HFFc6 (cell line): ENCODE measurements around the gene CNIH1. TPM values are rescaled to one million over a fixed set of nuclear protein-coding genes. Genes with fewer than 3 reads are reported as not detected.
"Not testable (repeated sequence)": the region's sequence is repeated elsewhere in the genome, so short reads cannot be mapped to it uniquely, and the experiment has no call there.

ENCODE experiments used
- DNase-seq: peaks from one replicate; pipeline ENCODE4 v3.0.0-alpha.2; 2018
- H3K27ac Mint-ChIP-seq: 2 replicates; pipeline ENCODE4 v1.8.0; 2020; ENCODE audit warnings: mild to moderate bottlenecking, mixed read lengths
- H3K27me3 Mint-ChIP-seq: 2 replicates; pipeline ENCODE4 v1.8.0; 2021; ENCODE audit warnings: mild to moderate bottlenecking, moderate library complexity, mixed read lengths; ENCODE audit not compliant: insufficient read depth
- H3K36me3 Mint-ChIP-seq: 2 replicates; pipeline ENCODE4 v1.8.0; 2021; ENCODE audit warnings: low read depth, mixed read lengths
- H3K4me1 Mint-ChIP-seq: 2 replicates; pipeline ENCODE4 v1.8.0; 2020; ENCODE audit warnings: low read depth, mixed read lengths
- H3K4me3 Mint-ChIP-seq: 2 replicates; pipeline ENCODE4 v1.8.0; 2020; ENCODE audit warnings: mild to moderate bottlenecking, moderate library complexity, mixed read lengths
- H3K9me3 Mint-ChIP-seq: 2 replicates; pipeline ENCODE4 v1.8.0; 2020; ENCODE audit warnings: mild to moderate bottlenecking, mixed read lengths
- total RNA-seq, 6 experiments: library from RNA; stranded (reverse); fragmentation: NEBNext Ultra II Directional; extraction: Animal tissue kit (Norgen Biotek cat#: 25700); gene quantifications; 2 replicates in 1 of 6; 3 replicates in 5 of 6; pipeline ENCODE4 v1.2.3, GENCODE V29; 2021
- TF ChIP-seq, protein P1 (sequence below): fragments of 200-600 bp; sonication (generic); IDR thresholded peaks from 2 replicates; pipeline ENCODE4 v1.5.0; 2021; ENCODE audit warnings: antibody characterized with exemption, mild to moderate bottlenecking

Gene CNIH1
- total RNA-seq, 6 experiments from 2014 or later, result 158 to 212 (median 194) TPM

DNA sequence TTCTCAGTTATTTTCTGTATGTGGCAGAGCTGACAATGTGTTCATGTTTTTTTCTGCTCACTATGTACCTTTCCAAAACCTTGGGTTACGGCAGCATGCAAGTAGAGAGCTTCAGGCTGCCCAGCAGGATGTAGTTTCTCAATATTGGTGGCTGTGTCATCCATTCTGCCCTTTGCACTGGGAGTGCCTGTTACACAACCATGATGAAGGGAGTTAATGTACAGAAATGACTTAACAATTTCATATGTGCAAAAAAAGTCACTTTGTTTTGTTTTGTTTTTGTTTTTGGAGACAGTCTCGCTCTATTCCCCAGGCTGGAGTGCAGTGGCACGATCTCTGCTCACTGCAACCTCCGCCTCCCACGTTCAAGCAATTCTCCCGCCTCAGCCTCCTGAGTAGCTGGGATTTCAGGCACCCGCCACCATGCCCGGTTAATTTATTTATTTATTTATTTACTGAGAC is 6.1 kb upstream of the CNIH1 start:
- no peaks in the 10 kb centered on the region for H3K9me3 Mint-ChIP-seq
- TF ChIP-seq, protein P1, sequence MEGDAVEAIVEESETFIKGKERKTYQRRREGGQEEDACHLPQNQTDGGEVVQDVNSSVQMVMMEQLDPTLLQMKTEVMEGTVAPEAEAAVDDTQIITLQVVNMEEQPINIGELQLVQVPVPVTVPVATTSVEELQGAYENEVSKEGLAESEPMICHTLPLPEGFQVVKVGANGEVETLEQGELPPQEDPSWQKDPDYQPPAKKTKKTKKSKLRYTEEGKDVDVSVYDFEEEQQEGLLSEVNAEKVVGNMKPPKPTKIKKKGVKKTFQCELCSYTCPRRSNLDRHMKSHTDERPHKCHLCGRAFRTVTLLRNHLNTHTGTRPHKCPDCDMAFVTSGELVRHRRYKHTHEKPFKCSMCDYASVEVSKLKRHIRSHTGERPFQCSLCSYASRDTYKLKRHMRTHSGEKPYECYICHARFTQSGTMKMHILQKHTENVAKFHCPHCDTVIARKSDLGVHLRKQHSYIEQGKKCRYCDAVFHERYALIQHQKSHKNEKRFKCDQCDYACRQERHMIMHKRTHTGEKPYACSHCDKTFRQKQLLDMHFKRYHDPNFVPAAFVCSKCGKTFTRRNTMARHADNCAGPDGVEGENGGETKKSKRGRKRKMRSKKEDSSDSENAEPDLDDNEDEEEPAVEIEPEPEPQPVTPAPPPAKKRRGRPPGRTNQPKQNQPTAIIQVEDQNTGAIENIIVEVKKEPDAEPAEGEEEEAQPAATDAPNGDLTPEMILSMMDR, result no peak
- peaks cover 61% of the 10 kb centered on the region for H3K4me1 Mint-ChIP-seq
- H3K27me3 Mint-ChIP-seq, result peaks cover 2% of the 10 kb centered on the region
- no peaks in the 10 kb centered on the region for H3K36me3 Mint-ChIP-seq
- DNase-seq, result peak; percentile 38
- H3K27ac Mint-ChIP-seq, result no peak overlapping the region; the same call in 1 of the 2 replicates
- no peak overlapping the region for H3K4me3 Mint-ChIP-seq

- DNase-seq, result no peak
- H3K9me3 Mint-ChIP-seq, result no peaks in the 10 kb centered on the region
- H3K4me1 Mint-ChIP-seq, result peaks cover 70% of the 10 kb centered on the region
- H3K27me3 Mint-ChIP-seq, result peaks cover 2% of the 10 kb centered on the region; the same call in 1 of the 2 replicates
- no peak overlapping the region for H3K27ac Mint-ChIP-seq
- no peak overlapping the region for H3K4me3 Mint-ChIP-seq
- TF ChIP-seq, protein P1, result no peak
- H3K36me3 Mint-ChIP-seq, result no peaks in the 10 kb centered on the region
Observed at GRCh38 chr14:54446161-54446693, 5.1 kb upstream of the CNIH1 start.

DNA sequence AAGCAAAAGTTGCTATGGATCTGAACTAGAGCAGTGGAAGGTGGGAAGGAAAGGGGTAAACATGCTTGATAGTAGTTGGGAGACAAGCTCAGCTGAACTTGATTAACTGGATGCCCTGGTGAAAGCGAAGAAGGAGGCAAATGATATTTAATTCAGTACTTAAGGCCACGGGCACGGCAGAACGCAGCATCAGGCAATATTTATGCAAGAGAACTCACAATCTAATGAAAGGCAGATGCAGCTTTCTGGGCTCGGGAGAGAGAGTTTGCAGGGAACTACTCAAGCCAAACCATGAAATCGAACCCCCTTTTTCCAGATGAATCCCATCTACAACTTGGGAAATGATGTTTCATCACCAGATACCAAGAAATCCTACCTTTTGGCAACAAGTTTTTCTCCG is 3.5 kb upstream of the CNIH1 start:
- TF ChIP-seq, protein P1, result no peak
- peaks cover 9% of the 10 kb centered on the region for H3K36me3 Mint-ChIP-seq
- DNase-seq, result no peak
- H3K27ac Mint-ChIP-seq, result no peak overlapping the region
- 0 out of 2 replicates have a peak, but pooled peaks cover 5% of the 10 kb centered on the region for H3K9me3 Mint-ChIP-seq
- peaks cover 2% of the 10 kb centered on the region; the same call in 1 of the 2 replicates for H3K27me3 Mint-ChIP-seq
- no peak overlapping the region; the same call in 1 of the 2 replicates for H3K4me3 Mint-ChIP-seq
- H3K4me1 Mint-ChIP-seq, result peaks cover 62% of the 10 kb centered on the region

DNA sequence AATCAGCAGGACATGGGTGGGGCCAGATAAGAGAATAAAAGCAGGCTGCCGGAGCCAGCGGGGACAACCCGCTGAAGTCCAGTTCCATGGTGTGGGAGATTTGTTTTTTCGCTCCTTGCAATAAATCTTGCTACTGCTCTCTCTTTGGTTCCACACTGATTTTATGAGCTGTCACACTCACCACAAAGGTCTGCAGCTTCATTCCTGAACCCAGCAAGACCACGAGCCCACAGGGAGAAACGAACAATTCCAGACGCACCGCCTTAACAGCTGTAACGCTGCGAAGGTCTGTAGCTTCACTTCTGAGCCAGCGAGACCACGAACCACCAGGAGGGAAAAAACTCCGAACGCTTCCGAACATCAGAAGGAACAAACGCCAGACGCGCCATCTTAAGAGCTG is 2.8 kb upstream of the CNIH1 start:
- no peak overlapping the region for H3K27ac Mint-ChIP-seq
- DNase-seq, result no peak

DNA sequence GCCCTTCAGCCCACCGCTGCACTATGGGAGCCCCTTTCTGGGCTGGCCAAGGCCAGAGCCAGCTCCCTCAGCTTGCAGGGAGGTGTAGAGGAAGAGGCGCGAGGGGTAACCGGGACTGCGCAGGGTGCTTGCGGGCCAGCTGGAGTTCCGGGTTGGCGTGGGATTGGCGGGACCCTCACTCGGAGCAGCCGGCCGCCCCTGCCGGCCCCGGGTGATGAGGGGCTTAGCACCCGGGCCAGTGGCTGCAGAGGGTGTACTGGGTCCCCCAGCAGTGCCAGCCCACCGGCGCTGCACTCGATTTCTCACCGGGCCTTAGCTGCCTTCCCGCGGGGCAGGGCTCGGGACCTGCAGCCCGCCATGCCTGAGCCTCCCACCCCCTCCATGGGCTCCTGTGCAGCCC is 1.8 kb upstream of the CNIH1 start:
- H3K4me1 Mint-ChIP-seq, result peaks cover 59% of the 10 kb centered on the region

More for the DNA sequence above, 2.8 kb upstream of the CNIH1 start:
- Mint-ChIP-seq H3K36me3 (peaks cover 15% of the 10 kb centered on the region), H3K27me3 (peaks cover 2% of the 10 kb centered on the region; the same call in 1 of the 2 replicates), H3K4me3 (no peak overlapping the region), H3K9me3 (0 out of 2 replicates have a peak, but pooled peaks cover 5% of the 10 kb centered on the region), H3K4me1 (peaks cover 61% of the 10 kb centered on the region)
- TF ChIP-seq, protein P1, result no peak

DNA sequence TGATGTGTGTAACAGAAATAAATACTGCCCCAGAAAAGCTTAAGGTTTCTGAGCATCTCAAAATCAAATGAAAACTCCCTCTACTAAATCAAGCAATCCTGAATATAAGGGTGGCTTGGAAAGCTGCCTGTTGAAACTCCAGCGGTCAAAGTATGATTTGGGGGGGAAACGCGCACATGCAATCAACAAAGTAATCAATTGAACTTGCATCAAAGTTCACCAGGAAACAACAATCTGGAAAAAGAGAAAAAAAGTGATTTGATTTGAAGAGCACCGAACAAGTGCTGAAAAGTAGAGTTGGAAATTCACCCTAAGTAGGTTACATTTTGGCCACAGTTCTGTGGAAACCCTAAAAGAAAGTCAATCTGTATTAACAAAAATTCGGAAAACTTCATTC is 700 bp downstream of the CNIH1 start:
- DNase-seq, result no peak
- Mint-ChIP-seq H3K4me1 (peaks cover 68% of the 10 kb centered on the region), H3K27me3 (peaks cover 2% of the 10 kb centered on the region; the same call in 1 of the 2 replicates), H3K9me3 (0 out of 2 replicates have a peak, but pooled peaks cover 5% of the 10 kb centered on the region), H3K27ac (peak overlapping the region; percentile 93), H3K36me3 (peaks cover 21% of the 10 kb centered on the region), H3K4me3 (peak overlapping the region; percentile 99)
- TF ChIP-seq, protein P1, result no peak

More for the DNA sequence above, 1.8 kb upstream of the CNIH1 start:
- H3K9me3 Mint-ChIP-seq, DNase-seq, H3K27me3 Mint-ChIP-seq, H3K27ac Mint-ChIP-seq, H3K4me3 Mint-ChIP-seq: not testable (repeated sequence)
- peaks cover 21% of the 10 kb centered on the region for H3K36me3 Mint-ChIP-seq
